ENCODE measurements around the gene EFCAB13. TPM values are rescaled to one million over a fixed set of nuclear protein-coding genes. Genes with fewer than 3 reads are reported as not detected.

The EFCAB13 gene
- total and polyA plus RNA-seq, 4 donors, result 0.80 to 2.9 (median 2.3) TPM

GRCh38 chr17:47335101-47335936 lies 11.6 kb downstream of the EFCAB13 start:
- Histone ChIP-seq H3K9me3 (ENCODE audit: control insufficient read depth in 4 of 4, low read length in 3 of 4) (no peaks in the 10 kb centered on the region), H3K36me3 (ENCODE audit: control insufficient read depth in 4 of 4, insufficient read depth in 3 of 4, low read depth in 1 of 4, low read length in 3 of 4) (peaks cover 0 to 7% (median 0%) of the 10 kb centered on the region in 4 donors), H3K27me3 (ENCODE audit: control insufficient read depth in 4 of 4, insufficient read depth in 4 of 4, low read length in 3 of 4) (no peaks in the 10 kb centered on the region), H3K4me1 (ENCODE audit: control insufficient read depth in 4 of 4, insufficient read depth in 4 of 4, low read length in 3 of 4) (peaks cover 0 to 2% (median 0%) of the 10 kb centered on the region in 4 donors), H3K27ac (ENCODE audit: low read depth in 1 of 2, low read length in 2 of 2) (no peak overlapping the region), H3K9ac (ENCODE audit: low read depth in 1 of 2, low read length in 2 of 2) (no peak overlapping the region), H3K4me3 (ENCODE audit: low read depth in 1 of 3, low read length in 3 of 3) (no peak overlapping the region)
- 85% methylated on average over 4 of the region's 4 CpGs for WGBS
- no peak for TF ChIP-seq HNF4G (IDR thresholded peaks at IDR 0.05)
- TF ChIP-seq YY1 (IDR thresholded peaks at IDR 0.05), result no peak
- no peak for TF ChIP-seq NR2F2 (IDR thresholded peaks at IDR 0.05)
- no peak for TF ChIP-seq EGR1 (IDR thresholded peaks at IDR 0.05; ENCODE audit: low read depth in 2 of 2)
- no peak for TF ChIP-seq FOXA2 (IDR thresholded peaks at IDR 0.05)
- no peak for TF ChIP-seq ZBTB33 (IDR thresholded peaks at IDR 0.05)
- DNase-seq (ENCODE audit: low spot score), result no peak

- H3K27me3 ChIP-seq (ENCODE audit: control insufficient read depth in 4 of 4, insufficient read depth in 4 of 4, low read length in 3 of 4), result no peaks in the 10 kb centered on the region
- no peak overlapping the region for H3K27ac ChIP-seq (ENCODE audit: low read depth in 1 of 2, low read length in 2 of 2)
- H3K36me3 ChIP-seq (ENCODE audit: control insufficient read depth in 4 of 4, insufficient read depth in 3 of 4, low read depth in 1 of 4, low read length in 3 of 4), result peaks cover 0 to 4% (median 0%) of the 10 kb centered on the region in 4 donors
- whole genome bisulfite sequencing, result over 99% methylated on average over 3 of the region's 3 CpGs
- no peaks in the 10 kb centered on the region for H3K4me1 ChIP-seq (ENCODE audit: control insufficient read depth in 4 of 4, insufficient read depth in 4 of 4, low read length in 3 of 4)
- TF ChIP-seq TAF1 (conservative IDR thresholded peaks at IDR 0.05), result no peak
- no peak for TF ChIP-seq RXRA (IDR thresholded peaks at IDR 0.05)
- no peak for TF ChIP-seq SP1 (IDR thresholded peaks at IDR 0.05)
- TF ChIP-seq CTCF (IDR thresholded peaks at IDR 0.05; ENCODE audit: low read depth, low read length, missing input control), result no peak
- no peak for TF ChIP-seq GABPA (IDR thresholded peaks at IDR 0.05 in 1 of 2, conservative IDR thresholded peaks at IDR 0.05 in 1 of 2)
- no peak for TF ChIP-seq ZBTB33 (IDR thresholded peaks at IDR 0.05)
- TF ChIP-seq ATF3 (IDR thresholded peaks at IDR 0.05), result no peak
- TF ChIP-seq NR2F2 (IDR thresholded peaks at IDR 0.05), result no peak
- no peak for TF ChIP-seq REST (IDR thresholded peaks at IDR 0.05)
- no peak for TF ChIP-seq FOXA1 (IDR thresholded peaks at IDR 0.05)
- TF ChIP-seq FOXA2 (IDR thresholded peaks at IDR 0.05), result no peak
- no peak for TF ChIP-seq EGR1 (IDR thresholded peaks at IDR 0.05; ENCODE audit: low read depth in 2 of 2)
- TF ChIP-seq HNF4A (conservative IDR thresholded peaks at IDR 0.05), result no peak
- no peaks in the 10 kb centered on the region for H3K9me3 ChIP-seq (ENCODE audit: control insufficient read depth in 4 of 4, low read length in 3 of 4)
- DNase-seq (ENCODE audit: low spot score), result no peak
- H3K9ac ChIP-seq (ENCODE audit: low read depth in 1 of 2, low read length in 2 of 2), result no peak overlapping the region
- H3K4me3 ChIP-seq (ENCODE audit: low read depth in 1 of 3, low read length in 3 of 3), result no peak overlapping the region
Measured at GRCh38 chr17:47338026-47338425, 14.3 kb downstream of the EFCAB13 start.

All from liver (tissue), 9 donors.